PC-3 (cell line): ENCODE results near the gene NACC2. TPM values are rescaled to one million over a fixed set of nuclear protein-coding genes. Genes with fewer than 3 reads are reported as not detected.

Source experiments
- ATAC-seq: fragments of 200-7000 bp; cut with Tn5 transposase; 2 replicates; pipeline ENCODE4 v1.9.1; 2020; ENCODE audit warnings: mild to moderate bottlenecking, moderate library complexity
- BruUV-seq: library from RNA; stranded (reverse); fragments of 400-500 nt; replicated peaks from 2 replicates; lab custom pipeline; 2021; lab: Mats Ljungman, UMichigan
- CTCF ChIA-PET: fragments of 300-600 bp; sonication (Branson Sonifier 250); formaldehyde crosslinking; loops from one replicate; lab custom pipeline; 2022; ENCODE audit warnings: antibody characterized with exemption; lab: Charles Lee
- POLR2A ChIA-PET: fragments of 300-600 bp; sonication (Branson Sonifier 250); formaldehyde crosslinking; loops from one replicate; lab custom pipeline; 2022; ENCODE audit warnings: antibody characterized with exemption; ENCODE audit not compliant: unreplicated experiment; lab: Charles Lee
- DNase-seq: peaks from one replicate; pipeline ENCODE4 v3.0.0-alpha.2; 2015
- H2AFZ ChIP-seq: fragments of 300-600 bp; sonication (generic); 2 replicates; pipeline ENCODE4 v1.6.0; 2016; ENCODE audit warnings: antibody characterized with exemption, low read length
- H3F3A ChIP-seq: fragments of 300-600 bp; sonication (generic); one replicate; pipeline ENCODE4 v1.6.0; 2017; ENCODE audit warnings: antibody characterized with exemption, low read length, control low read depth, mild to moderate bottlenecking; ENCODE audit not compliant: unreplicated experiment
- H3K27ac ChIP-seq: fragments of 300-600 bp; sonication (generic); 2 replicates; pipeline ENCODE4 v1.5.1; 2016; ENCODE audit warnings: mild to moderate bottlenecking, low read length
- H3K27me3 ChIP-seq: fragments of 300-600 bp; sonication (generic); 2 replicates; pipeline ENCODE4 v1.6.1; 2016; ENCODE audit warnings: low read length, mixed read lengths
- H3K36me3 ChIP-seq: fragments of 300-600 bp; sonication (generic); 2 replicates; pipeline ENCODE4 v1.6.1; 2016; ENCODE audit warnings: low read depth, mixed run types, low read length, mixed read lengths
- H3K4me1 ChIP-seq: fragments of 300-600 bp; sonication (generic); 2 replicates; pipeline ENCODE4 v1.5.1; 2016; ENCODE audit warnings: low read length; ENCODE audit not compliant: insufficient read depth
- H3K4me2 ChIP-seq: fragments of 300-600 bp; sonication (generic); 2 replicates; pipeline ENCODE4 v1.6.0; 2016; ENCODE audit warnings: low read length
- H3K4me3 ChIP-seq: fragments of 300-600 bp; sonication (generic); 2 replicates; pipeline ENCODE4 v1.5.1; 2016; ENCODE audit warnings: mild to moderate bottlenecking, low read length, mixed read lengths
- H3K79me2 ChIP-seq: fragments of 300-600 bp; sonication (generic); 2 replicates; pipeline ENCODE4 v1.6.1; 2017; ENCODE audit warnings: low read length, mixed read lengths
- H3K9ac ChIP-seq: fragments of 300-600 bp; sonication (generic); 2 replicates; pipeline ENCODE4 v1.6.0; 2016; ENCODE audit warnings: mild to moderate bottlenecking, low read length
- H3K9me2 ChIP-seq: fragments of 300-600 bp; sonication (generic); replicated peaks from 2 replicates; pipeline ENCODE4 v1.6.1; 2016; ENCODE audit warnings: mixed run types, low read length, mixed read lengths
- H3K9me3 ChIP-seq: fragments of 300-600 bp; sonication (generic); 2 replicates; pipeline ENCODE4 v1.6.1; 2016; ENCODE audit warnings: low read length, mixed read lengths
- H4K20me1 ChIP-seq: fragments of 300-600 bp; sonication (generic); 2 replicates; pipeline ENCODE4 v1.6.1; 2016; ENCODE audit warnings: low read length, mixed read lengths
- EZH2 ChIP-seq: fragments of 300-600 bp; sonication (generic); IDR thresholded peaks from one replicate; pipeline ENCODE4 v1.6.1; 2017; ENCODE audit warnings: antibody characterized with exemption, mild to moderate bottlenecking, low read length; ENCODE audit not compliant: unreplicated experiment
- EZH2phosphoT487 ChIP-seq: fragments of 300-600 bp; sonication (generic); IDR thresholded peaks from 2 replicates; pipeline ENCODE4 v1.6.1; 2018; ENCODE audit warnings: mild to moderate bottlenecking, antibody characterized with exemption, low read length, borderline replicate concordance
- intact Hi-C: fragments of 100-400 bp; cut with micrococcal nuclease; formaldehyde crosslinking; loops from 2 replicates; pipeline ENCODE4 v1.9.0; 2023
- total RNA-seq: library from RNA; depleted of rRNA; stranded (reverse); fragments of >200 nt; gene quantifications from 2 replicates; pipeline ENCODE4 v1.2.3, GENCODE V29; 2014
- TF ChIP-seq, protein P1 (sequence below): fragments of 300-600 bp; sonication (generic); conservative IDR thresholded peaks from 2 replicates; pipeline ENCODE4 v1.5.1; 2017; ENCODE audit warnings: antibody characterized with exemption, low read depth, mild to moderate bottlenecking, low read length

Gene NACC2
- total RNA-seq, 1 experiment from 2014 or later, result 12.3 TPM

- Histone ChIP-seq H2AFZ (no peak overlapping the region), H3K9ac (no peak overlapping the region), H3K9me2 (no peaks in the 10 kb centered on the region), H3K27ac (no peak overlapping the region), H3K4me1 (0 out of 2 replicates have a peak, but pooled peaks cover 2% of the 10 kb centered on the region), H3K9me3 (no peaks in the 10 kb centered on the region), H3K27me3 (no peaks in the 10 kb centered on the region), H3K36me3 (no peaks in the 10 kb centered on the region), H3K4me3 (no peak overlapping the region), H3K79me2 (no peaks in the 10 kb centered on the region), H4K20me1 (no peaks in the 10 kb centered on the region), H3K4me2 (no peak overlapping the region), H3F3A (no peaks in the 10 kb centered on the region)
- DNase-seq, result no peak
- intact Hi-C loops, result no loop called here
- no peak for ATAC-seq
- CTCF ChIA-PET, result no interaction called here
- no TSS peak for BruUV-seq
- POLR2A ChIA-PET, result no interaction called here
- TF ChIP-seq EZH2 (no peak), EZH2phosphoT487 (no peak)
- TF ChIP-seq, protein P1, sequence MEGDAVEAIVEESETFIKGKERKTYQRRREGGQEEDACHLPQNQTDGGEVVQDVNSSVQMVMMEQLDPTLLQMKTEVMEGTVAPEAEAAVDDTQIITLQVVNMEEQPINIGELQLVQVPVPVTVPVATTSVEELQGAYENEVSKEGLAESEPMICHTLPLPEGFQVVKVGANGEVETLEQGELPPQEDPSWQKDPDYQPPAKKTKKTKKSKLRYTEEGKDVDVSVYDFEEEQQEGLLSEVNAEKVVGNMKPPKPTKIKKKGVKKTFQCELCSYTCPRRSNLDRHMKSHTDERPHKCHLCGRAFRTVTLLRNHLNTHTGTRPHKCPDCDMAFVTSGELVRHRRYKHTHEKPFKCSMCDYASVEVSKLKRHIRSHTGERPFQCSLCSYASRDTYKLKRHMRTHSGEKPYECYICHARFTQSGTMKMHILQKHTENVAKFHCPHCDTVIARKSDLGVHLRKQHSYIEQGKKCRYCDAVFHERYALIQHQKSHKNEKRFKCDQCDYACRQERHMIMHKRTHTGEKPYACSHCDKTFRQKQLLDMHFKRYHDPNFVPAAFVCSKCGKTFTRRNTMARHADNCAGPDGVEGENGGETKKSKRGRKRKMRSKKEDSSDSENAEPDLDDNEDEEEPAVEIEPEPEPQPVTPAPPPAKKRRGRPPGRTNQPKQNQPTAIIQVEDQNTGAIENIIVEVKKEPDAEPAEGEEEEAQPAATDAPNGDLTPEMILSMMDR, result no peak
These were observed 118.1 kb downstream of the NACC2 start for GRCh38 chr9:135976944-135977343.

DNA sequence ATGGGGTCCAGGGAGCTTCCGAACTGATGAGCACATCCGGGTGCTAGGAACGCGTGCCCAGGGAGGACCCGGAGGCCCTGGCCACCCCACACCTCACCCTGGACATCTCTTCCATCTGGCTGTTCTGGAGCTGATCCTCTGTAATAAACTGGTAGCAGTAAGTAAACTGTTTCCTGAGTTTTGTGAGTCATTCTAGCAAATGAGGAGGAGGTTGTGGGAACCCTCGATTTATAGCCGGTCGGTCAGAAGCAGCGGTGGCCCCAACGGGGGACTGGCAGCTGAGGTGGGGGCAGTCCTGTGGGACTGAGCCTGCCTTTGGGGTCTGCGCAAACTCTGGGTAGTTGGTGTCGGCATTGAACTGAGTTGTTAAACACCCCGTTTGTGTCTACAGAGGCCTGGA is 118.6 kb downstream of the NACC2 start:
- Histone ChIP-seq H3K79me2 (no peaks in the 10 kb centered on the region), H3K9me3 (no peaks in the 10 kb centered on the region), H3K9me2 (no peaks in the 10 kb centered on the region), H3K4me3 (no peak overlapping the region), H3K9ac (no peak overlapping the region), H4K20me1 (no peaks in the 10 kb centered on the region), H2AFZ (no peak overlapping the region), H3K27me3 (no peaks in the 10 kb centered on the region), H3F3A (no peaks in the 10 kb centered on the region), H3K4me1 (0 out of 2 replicates have a peak, but pooled peaks cover 2% of the 10 kb centered on the region), H3K27ac (no peak overlapping the region), H3K4me2 (no peak overlapping the region), H3K36me3 (no peaks in the 10 kb centered on the region)
- no TSS peak for BruUV-seq
- intact Hi-C loops, result no loop called here
- ATAC-seq (peak; percentile 39; the same call in 1 of the 2 replicates), DNase-seq (no peak)
- ChIA-PET POLR2A (no interaction called here), CTCF (no interaction called here)
- no peak for TF ChIP-seq EZH2phosphoT487
- no peak for TF ChIP-seq EZH2
- TF ChIP-seq, protein P1, result no peak

DNA sequence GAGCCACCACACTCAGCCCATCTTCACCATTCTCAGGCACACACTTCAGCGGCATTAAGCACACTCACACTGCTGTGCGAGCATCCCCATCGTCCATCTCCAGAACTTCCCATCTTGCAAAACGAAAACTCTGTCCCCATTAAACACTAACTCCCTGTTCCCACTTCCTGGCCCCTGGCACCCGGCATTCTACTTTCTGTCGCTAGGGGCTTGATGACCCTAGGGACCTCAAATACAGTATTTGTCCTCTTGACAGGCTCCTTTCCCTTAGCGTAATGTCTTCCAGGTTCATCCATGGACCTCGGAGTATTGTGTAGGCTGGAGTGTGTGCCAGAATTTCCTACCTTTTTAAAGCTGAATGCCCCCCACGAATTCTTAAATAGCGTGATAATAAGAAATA is 119.3 kb downstream of the NACC2 start:
- Histone ChIP-seq H3F3A (no peaks in the 10 kb centered on the region), H3K79me2 (no peaks in the 10 kb centered on the region), H3K9me2 (no peaks in the 10 kb centered on the region), H3K9ac (no peak overlapping the region), H3K27ac (no peak overlapping the region), H3K4me3 (no peak overlapping the region), H3K4me2 (no peak overlapping the region), H2AFZ (no peak overlapping the region), H4K20me1 (no peaks in the 10 kb centered on the region), H3K9me3 (no peaks in the 10 kb centered on the region), H3K4me1 (0 out of 2 replicates have a peak, but pooled peaks cover 2% of the 10 kb centered on the region), H3K27me3 (no peaks in the 10 kb centered on the region), H3K36me3 (no peaks in the 10 kb centered on the region)
- intact Hi-C loops, result no loop called here
- ATAC-seq, result no peak
- ChIA-PET POLR2A (no interaction called here), CTCF (no interaction called here)
- DNase-seq, result no peak
- no TSS peak for BruUV-seq
- TF ChIP-seq EZH2phosphoT487 (no peak), EZH2 (no peak)
- TF ChIP-seq, protein P1, result no peak
